ENCODE measurements around the gene CLTB.

The CLTB gene

DNA sequence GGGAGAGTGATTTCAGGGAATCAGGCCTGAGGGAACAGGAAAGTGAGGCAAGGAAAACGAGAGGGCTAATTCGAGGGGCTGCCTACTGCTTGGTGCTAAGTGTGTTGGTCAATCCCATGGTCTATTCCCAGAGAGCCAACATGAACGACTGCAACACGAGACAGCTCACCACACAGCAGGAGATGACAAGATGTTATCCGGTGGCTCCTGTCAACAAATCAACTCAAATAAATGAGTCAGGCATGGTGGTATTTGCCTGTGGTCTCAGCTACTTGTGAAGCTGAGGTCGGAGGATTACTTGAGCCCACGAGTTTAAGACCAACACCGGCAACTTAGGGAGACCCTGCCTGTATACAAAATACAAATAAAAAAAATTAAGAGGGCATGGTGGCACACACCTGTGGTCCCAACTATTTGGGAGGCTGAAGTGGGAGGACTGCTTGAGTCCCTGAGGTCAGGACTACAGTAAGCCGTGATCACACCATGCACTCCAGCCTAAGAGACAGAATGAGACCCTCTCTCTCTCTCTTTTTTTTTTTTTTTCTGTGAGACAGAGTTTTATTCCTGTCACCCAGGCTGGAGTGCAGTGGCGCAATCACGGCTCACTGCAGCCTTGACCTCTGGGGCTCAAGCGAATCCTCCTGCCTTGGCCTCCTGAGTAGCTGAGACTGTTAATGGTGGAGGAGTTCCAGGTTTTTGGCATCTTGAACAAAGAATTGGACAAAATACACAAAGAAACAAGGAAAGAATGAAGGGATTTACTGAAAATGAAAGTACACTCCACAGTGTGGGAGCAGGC is 22.8 kb upstream of the CLTB start:
- Histone ChIP-seq H3K36me3 (no peaks in the 10 kb centered on the region), H3K27ac (no peak overlapping the region), H3K9me3 (no peaks in the 10 kb centered on the region), H3K4me3 (no peak overlapping the region), H3K4me1 (peaks cover 0 to 8% (median 0%) of the 10 kb centered on the region in 4 donors), H3K27me3 (peaks cover 0 to 36% of the 10 kb centered on the region in 2 donors)
- TF ChIP-seq, protein P1, sequence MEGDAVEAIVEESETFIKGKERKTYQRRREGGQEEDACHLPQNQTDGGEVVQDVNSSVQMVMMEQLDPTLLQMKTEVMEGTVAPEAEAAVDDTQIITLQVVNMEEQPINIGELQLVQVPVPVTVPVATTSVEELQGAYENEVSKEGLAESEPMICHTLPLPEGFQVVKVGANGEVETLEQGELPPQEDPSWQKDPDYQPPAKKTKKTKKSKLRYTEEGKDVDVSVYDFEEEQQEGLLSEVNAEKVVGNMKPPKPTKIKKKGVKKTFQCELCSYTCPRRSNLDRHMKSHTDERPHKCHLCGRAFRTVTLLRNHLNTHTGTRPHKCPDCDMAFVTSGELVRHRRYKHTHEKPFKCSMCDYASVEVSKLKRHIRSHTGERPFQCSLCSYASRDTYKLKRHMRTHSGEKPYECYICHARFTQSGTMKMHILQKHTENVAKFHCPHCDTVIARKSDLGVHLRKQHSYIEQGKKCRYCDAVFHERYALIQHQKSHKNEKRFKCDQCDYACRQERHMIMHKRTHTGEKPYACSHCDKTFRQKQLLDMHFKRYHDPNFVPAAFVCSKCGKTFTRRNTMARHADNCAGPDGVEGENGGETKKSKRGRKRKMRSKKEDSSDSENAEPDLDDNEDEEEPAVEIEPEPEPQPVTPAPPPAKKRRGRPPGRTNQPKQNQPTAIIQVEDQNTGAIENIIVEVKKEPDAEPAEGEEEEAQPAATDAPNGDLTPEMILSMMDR (IDR thresholded peaks at IDR 0.05) = no peak
- intact Hi-C loops (cut with DNase I; ENCODE audit: low total_unique reads) = no loop called here
- no peak for DNase-seq

DNA sequence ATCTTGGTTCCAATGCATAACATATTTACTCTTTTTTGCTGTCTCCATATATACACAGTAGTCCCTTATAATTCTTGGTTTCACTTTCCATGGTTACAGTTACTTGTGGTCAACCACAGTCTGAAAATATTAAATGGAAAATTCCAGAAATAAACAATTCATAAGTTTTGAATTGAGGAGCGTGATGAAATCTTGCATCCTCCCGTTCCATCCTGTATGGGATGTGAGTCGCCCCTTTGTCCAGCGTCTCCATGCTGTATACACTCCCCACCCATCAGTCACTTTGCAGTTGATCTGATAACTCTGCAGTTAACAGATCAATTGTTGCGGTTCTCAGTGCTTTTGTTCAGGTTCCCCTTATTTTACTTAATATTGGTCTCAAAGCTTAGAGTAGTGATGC is 20.3 kb upstream of the CLTB start:
- no peak overlapping the region for H3K4me3 ChIP-seq
- DNase-seq = no peak
- H3K36me3 ChIP-seq = no peaks in the 10 kb centered on the region
- no peak overlapping the region for H3K27ac ChIP-seq
- intact Hi-C loops (cut with DNase I; ENCODE audit: low total_unique reads) = no loop called here
- peaks cover 0 to 8% (median 0%) of the 10 kb centered on the region in 4 donors for H3K4me1 ChIP-seq
- peaks cover 0 to 40% of the 10 kb centered on the region in 2 donors for H3K27me3 ChIP-seq
- TF ChIP-seq, protein P1 (IDR thresholded peaks at IDR 0.05) = no peak
- no peaks in the 10 kb centered on the region for H3K9me3 ChIP-seq

DNA sequence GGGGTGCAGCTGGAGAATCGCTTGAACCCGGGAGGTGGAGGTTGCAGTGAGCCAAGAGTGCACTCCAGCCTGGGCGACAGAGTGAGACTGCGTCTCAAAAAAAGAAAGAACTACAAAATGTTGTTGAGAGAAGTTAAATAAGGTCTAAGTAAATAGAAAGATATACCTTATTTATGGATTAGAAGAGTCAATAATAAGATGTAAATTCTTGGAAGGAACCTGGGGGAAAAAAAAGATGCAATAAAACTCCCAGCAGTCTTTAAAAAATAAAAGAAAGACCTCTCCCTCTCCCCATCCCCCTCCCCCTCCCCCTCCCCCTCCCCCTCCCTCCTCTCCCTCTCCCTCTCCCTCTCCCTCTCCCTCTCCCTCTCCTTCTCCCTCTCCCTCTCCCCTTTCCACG is 16.4 kb upstream of the CLTB start:
- no peaks in the 10 kb centered on the region for H3K36me3 ChIP-seq
- no peak overlapping the region for H3K27ac ChIP-seq
- intact Hi-C loops (cut with DNase I; ENCODE audit: low total_unique reads) = no loop called here
- no peak overlapping the region for H3K4me3 ChIP-seq
- H3K4me1 ChIP-seq = peaks cover 0 to 8% (median 0%) of the 10 kb centered on the region in 4 donors
- no peak for DNase-seq
- TF ChIP-seq, protein P1 (IDR thresholded peaks at IDR 0.05) = no peak
- H3K9me3 ChIP-seq = no peaks in the 10 kb centered on the region
- peaks cover 0 to 6% of the 10 kb centered on the region in 2 donors for H3K27me3 ChIP-seq

DNA sequence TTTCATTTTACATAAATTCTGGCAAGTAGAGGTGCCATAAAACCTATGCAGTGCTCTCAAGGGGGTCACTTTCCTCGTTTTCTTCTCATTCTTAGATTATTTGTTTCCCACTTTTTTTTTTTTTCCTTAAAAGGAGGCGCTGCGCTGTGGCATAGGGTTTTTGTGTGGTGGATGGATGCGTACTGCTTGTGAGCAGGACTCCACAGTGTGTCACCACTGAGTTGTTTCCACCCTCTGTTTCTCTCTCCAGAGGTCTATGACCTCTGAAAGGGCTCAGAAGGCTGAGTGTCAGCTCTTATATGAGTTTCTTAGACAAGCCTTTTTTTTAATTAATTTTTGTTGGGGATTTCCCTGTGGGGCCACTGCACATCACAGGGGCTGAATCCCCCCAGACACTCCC is 13.6 kb upstream of the CLTB start:
- H3K9me3 ChIP-seq = no peaks in the 10 kb centered on the region
- no peak overlapping the region for H3K4me3 ChIP-seq
- intact Hi-C loops (cut with DNase I; ENCODE audit: low total_unique reads) = no loop called here
- no peaks in the 10 kb centered on the region for H3K36me3 ChIP-seq
- peaks cover 0 to 6% of the 10 kb centered on the region in 2 donors for H3K27me3 ChIP-seq
- TF ChIP-seq, protein P1 (IDR thresholded peaks at IDR 0.05) = no peak
- DNase-seq = no peak
- no peak overlapping the region for H3K27ac ChIP-seq
- H3K4me1 ChIP-seq = peaks cover 0 to 9% (median 5%) of the 10 kb centered on the region in 4 donors

DNA sequence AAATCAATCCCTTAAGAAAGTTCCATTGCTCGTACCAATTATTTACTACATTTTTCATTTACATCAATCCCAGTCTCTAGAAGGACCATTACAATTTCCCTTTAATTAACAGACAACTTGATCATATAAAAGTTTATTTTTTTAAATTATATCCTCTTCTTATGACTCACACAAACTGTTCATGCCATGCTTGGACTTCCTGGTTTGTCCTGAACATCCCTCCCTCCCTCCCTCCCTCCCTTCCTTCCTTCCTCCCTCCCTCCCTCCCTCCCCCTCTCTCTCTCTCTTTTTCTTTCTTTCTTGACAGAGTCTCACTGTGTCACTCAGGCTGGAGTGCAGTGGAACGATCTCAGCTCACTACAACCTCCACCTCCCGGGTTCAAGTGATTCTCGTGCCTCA is 11.6 kb upstream of the CLTB start:
- Histone ChIP-seq H3K27ac (no peak overlapping the region), H3K4me1 (peaks cover 0 to 26% (median 11%) of the 10 kb centered on the region in 4 donors), H3K27me3 (peaks cover 0 to 6% of the 10 kb centered on the region in 2 donors), H3K4me3 (no peak overlapping the region), H3K9me3 (no peaks in the 10 kb centered on the region), H3K36me3 (no peaks in the 10 kb centered on the region)
- DNase-seq = no peak
- intact Hi-C loops (cut with DNase I; ENCODE audit: low total_unique reads) = no loop called here
- TF ChIP-seq, protein P1 (IDR thresholded peaks at IDR 0.05) = no peak

All from tibial artery (tissue), 4 donors.